Central memory CD4-positive, alpha-beta T cell (primary cell): ENCODE data around the gene NOL4L.

Source experiments
- DNase-seq: peaks from one replicate; pipeline ENCODE4 v3.0.0; 2022
- total RNA-seq, 3 experiments: gene quantifications; one replicate each; lab custom pipeline; 2026; lab: John Stamatoyannopoulos, UW

The NOL4L gene
- 8.2 to 128 (median 53.4) reads per million in 3 experiments for total RNA-seq

- peak; percentile 31 for DNase-seq
These were observed at the start of gene NOL4L for GRCh38 chr20:32585011-32585585. TSS of gene NOL4L (minus strand) at chr20:32585333. CDS start at chr20:32584890, 443 bp downstream.

- no peak for DNase-seq
These were observed 49.1 kb upstream of the NOL4L start for GRCh38 chr20:32634041-32634805.

- no peak for DNase-seq
These were observed 47.6 kb upstream of the NOL4L start for GRCh38 chr20:32632461-32633354.

GRCh38 chr20:32631933-32632460 lies 46.9 kb upstream of the NOL4L start:
- no peak for DNase-seq

DNA sequence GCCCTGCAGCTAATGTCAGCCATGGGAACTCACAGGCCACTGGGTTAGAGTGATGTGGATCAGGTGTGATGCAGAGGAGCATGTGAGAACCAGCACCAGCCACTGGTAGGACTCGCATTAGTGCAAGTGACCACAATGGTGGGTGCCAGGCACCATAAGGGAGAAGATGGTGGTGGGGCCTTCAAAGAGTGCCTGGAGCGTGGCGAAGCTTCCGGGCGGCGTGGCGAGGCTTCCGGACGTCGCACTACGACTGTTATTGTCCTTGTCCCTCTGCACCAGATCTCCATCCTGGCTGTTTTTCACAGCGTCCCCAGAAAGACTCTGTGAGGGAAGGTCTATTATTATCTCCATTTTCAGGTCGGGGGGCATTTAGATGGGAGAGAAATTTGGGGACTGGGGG lies 44.7 kb upstream of the NOL4L start:
- DNase-seq, result no peak

DNA sequence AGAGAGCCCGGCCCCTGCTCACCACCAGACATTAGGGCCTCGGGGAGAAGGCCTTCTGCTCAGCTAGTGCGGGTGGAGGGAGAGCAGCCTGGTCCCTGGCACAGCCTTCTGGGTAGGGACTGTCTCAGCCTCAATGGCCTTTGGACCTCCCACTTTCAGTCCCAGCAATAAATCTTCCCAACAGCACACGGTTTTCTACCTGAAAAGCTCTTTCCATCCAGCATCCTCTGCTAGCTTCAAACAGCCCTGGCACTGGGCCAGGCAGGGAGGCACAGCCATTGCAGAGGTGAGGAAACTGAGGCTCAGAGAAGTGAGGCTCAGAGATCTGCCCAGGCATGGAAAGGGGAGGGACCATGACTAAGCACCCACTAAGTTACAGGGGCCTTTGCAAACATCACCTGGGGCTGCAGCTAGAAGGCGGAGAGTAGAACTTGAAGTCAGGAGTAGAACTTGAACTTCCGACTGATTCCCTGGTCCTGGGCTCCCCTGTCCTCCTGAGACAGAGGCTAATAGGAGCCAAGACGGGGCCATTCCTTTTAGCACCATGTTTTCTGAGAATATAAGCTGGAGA lies 43.9 kb upstream of the NOL4L start:
- no peak for DNase-seq

GRCh38 chr20:32626859-32627636 lies 41.9 kb upstream of the NOL4L start:
- no peak for DNase-seq

GRCh38 chr20:32626407-32626806 lies 41.3 kb upstream of the NOL4L start:
- DNase-seq, result no peak

- no peak for DNase-seq
These were observed 40.9 kb upstream of the NOL4L start for GRCh38 chr20:32625996-32626395.

- no peak for DNase-seq
These were observed 39.7 kb upstream of the NOL4L start for GRCh38 chr20:32624687-32625345.

DNA sequence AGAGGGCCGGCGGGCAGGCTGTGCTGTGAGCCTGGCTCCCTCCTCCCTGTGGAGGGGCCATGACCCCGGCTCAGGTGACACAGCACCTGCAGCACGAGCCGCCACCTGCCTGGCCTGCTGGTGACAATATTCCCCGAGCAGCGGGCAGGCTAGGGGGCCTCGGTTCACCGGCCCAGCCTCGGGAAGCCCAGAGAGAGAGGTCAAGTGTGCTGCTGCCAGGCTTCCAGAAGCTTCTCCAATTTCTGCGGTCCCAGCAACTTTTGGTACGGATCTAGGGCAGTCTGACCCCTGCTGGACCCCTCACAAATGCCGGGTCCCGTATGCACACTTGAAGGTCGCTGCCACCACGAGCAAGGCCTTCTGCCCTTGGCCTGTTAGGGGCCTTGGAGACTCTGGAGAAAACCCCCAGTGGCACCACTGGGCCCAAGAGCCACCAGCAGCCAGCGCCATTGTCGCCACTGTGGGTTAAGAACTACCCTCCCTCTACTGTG lies 38.6 kb upstream of the NOL4L start:
- no peak for DNase-seq

DNA sequence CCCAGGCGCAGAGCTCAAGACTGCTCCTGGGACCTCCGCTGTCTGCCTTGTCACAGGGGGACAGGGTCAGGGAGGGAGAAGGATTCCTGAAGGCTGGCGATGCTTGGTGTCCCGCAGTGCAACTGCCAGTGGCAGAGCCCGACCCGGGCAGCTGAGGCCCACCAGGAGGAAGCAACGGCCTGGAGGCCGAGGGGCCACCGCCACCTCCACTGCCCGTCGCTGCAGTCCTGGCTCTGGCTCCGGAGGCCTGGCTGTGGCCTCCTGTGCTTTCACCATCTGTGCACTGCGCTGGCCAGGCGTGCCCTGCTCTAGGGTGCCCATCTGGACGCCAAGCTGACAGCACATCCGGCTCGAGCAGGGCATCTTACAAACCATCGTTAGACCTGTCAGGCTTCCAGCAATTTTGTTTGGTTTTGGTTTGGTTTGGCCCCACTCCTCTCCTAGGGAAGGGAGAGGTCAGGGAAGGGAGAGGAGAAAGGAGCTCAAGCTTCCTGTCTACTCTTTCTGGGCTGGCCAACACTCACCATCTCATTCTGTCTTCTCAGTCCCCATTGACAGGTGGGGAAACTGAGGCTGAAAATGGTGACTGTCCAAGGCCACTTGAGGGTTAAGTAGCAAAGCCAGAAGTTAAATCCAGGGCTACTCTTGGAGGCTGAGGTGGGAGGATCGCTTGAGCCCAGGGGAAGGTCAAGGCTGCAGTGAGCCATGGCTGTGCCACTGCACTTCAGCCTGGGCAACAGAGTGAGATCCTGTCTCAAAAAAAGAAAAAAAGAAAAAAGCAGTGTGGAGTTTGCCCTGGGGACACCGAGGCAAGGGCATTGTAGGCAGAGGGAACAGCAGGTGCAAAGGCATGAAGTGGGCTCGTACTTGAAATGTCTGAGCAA lies 37.7 kb upstream of the NOL4L start:
- no peak for DNase-seq

GRCh38 chr20:32621891-32622584 lies 36.9 kb upstream of the NOL4L start:
- DNase-seq, result no peak

GRCh38 chr20:32621071-32621890 lies 36.1 kb upstream of the NOL4L start:
- no peak for DNase-seq

DNA sequence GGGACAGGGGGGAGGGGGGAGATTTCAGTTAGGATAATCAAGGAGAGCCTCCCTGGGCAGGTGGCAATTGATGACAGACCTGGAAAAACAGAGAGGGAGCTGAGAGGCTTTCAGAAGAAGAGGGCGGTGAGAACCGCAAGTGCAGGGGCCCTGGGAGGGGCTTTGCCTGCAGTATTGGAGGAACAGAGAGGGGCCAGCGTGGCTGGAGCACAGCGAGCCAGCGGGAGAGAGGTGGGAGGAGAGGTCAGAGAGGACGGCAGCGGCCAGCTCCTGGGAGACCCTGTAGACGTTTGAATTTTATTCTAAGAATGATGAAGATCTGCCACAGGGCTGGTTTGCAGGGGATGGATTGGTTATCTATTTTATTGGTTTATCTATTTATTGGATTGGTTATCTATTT lies 34.5 kb upstream of the NOL4L start:
- DNase-seq, result no peak

DNA sequence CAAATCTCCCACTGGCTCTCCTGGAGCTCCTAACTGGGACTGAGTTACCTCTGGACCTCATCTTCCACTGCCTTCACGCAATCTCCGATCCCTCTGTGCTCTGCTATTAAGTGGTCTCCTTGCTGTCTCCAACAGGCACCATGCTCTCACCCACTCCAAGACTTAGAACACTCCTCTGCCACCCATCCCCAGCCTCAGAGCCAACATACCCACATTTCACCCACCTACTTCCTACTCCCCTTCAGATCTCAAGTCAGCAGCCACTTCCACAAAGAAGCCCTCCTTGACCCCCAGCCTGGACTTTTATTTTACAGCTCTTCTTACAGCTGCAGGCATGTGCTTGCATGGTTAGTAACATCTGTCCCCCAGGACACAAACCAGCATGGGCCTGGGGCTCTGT lies 29.6 kb upstream of the NOL4L start:
- DNase-seq, result no peak

DNA sequence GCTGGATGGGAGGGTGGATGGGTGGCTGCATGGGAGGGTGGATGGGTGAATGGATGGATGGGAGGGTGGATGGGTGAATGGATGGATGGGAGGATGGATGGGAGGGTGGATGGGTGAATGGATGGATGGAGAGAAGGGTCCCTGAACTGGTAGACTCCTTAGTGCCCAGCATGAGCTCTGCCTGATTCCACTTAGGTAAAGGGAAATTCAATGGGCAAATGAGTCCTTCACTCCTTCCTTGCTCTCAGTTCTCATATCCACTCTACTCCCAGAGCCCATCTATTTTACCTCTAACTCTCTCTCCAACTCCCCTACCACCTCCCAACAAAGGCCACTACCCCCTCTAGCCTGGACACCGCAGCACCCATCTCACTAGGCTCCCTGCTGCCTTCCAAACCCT lies 29.2 kb upstream of the NOL4L start:
- no peak for DNase-seq

DNA sequence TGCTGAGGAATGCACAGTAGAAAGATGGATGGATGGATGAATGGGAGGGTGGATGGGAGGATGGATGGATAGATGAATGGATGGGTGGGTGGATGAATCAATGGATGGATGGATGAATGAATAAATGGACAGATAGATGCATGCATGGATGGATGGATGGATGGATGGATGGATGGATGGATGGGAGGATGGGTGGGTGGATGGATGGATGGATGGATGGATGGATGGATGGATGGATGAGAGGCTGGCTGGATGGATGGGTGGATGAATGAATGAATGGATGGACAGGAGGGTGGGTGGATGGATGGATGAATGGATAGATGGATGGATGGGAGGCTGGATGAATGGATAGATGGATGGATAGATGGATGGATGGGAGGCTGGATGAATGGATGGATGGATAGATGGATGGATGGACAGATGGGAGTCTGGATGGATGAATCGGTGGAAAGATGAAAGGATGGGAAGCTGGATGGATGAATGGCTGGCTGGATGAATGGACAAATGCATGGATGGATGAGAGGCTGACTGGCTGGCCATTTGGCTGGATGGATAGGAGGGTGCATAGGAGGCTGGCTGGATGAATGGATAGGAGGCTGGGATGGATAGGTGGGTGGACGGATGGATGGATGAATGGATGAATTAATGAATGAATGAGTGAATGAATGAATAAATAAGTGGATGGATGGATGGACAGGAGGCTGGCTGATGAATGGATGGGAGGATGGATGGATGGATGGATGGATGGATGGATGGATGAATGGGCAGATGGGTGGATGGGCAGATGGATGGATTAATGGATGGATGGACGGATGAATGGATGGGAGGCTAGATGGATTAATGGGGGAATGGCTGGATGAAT lies 28.3 kb upstream of the NOL4L start:
- DNase-seq, result no peak
